ENCODE data around the gene TBC1D10A.

- no peak for TF ChIP-seq CTCF (IDR thresholded peaks at IDR 0.05)
- TF ChIP-seq POLR2A (IDR thresholded peaks at IDR 0.05), result no peak
- no peak for TF ChIP-seq POLR2AphosphoS5 (IDR thresholded peaks at IDR 0.05)
These were observed 31.0 kb upstream of the TBC1D10A start for GRCh38 chr22:30357650-30358215.
